ENCODE results near the gene PPP2R2C.

Gene PPP2R2C

GRCh38 chr4:6347511-6348045 lies 124.8 kb downstream of the PPP2R2C start:
- no peak for DNase-seq (ENCODE audit: low read depth, low spot score)

DNA sequence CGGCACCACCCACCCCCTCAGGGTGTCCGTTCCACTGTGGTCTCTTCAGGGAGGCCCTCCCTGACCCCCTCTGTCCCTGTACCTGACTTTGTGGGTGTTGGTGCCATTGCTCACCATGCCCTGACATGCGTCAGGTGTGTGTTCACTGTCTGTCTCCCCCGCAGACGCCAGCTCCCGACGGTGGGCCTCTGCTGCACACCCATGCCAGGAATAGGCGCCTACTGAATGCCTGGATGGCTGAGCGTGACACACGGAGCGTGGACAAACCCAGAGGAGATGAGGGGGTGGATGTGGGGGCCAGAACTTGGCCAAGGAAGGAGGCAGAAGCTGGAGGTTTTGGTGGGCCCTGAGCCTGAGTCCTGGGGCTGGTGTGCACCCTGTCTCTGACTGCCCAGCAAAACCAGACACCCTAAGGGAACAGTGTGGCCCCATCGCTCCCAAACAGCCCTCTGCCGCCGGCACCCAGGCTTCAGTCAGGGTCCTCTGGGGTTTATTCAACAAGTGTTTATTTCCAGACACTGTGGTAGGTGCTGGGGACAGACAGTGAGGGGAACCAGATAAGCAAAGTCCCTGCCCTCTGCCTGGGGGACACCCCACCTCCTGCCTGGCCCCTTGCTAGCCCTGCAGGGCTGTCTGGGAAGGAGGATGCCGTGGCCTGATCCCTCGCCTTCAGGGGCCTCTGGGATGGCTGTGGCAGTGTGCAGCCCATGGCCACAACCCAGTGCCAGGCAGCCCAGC lies 125.9 kb downstream of the PPP2R2C start:
- no peak for DNase-seq (ENCODE audit: low read depth, low spot score)

DNA sequence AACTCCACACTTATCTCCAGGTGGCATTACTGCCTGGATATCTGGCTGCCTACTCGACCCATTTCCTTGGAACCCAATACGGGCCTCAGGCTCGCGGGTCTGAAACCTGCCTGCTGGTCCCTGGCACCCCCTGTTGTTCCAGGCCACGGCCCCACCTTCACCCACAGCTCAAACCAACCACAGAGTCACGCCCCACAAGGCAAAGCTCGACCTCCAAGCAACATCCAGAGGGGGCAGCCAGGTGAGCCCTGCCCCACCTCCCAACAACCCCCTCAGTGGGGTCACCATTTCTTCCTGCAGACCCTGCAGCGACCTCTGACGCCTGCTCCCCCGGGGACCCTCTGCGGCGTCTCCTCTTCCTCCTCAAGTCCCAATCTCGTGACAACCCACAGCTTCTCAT lies 126.5 kb downstream of the PPP2R2C start:
- DNase-seq (ENCODE audit: low read depth, low spot score), result no peak

DNA sequence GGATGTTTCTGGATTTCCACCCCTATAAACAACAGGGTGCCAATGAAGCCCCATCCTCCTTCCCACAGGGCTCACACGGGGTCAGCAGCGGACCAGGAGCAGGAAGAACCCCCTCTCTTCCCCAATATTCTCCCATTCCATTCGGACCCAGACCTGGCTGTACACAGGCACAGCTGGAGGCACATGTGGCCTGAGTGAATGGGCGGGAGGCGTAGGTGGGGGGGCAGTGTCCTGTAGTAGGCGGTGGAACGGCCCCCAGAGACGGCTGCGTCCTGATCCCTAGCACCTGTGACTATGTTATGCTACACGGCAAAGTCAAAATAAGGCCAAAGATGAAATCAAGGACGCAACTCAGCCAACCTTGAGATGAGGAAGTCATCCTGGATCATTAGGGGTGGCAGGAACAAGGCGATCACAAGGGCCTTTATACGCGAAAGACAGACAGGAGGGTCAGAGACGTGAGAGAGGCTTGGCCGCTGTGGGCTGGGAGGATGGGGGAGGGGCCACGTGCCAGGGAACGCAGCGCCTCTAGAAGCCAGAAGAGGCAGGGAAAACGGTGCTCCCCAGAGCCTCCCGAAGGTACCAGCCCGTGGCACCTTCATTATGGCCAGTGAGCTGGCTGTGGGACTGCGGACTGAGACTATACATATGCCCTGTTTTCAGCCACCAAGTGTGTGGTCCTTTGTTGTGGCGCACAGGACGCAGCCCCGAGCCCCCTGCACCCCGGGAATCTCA lies 127.2 kb downstream of the PPP2R2C start:
- no peak for DNase-seq (ENCODE audit: low read depth, low spot score)

GRCh38 chr4:6343939-6344408 lies 128.4 kb downstream of the PPP2R2C start:
- DNase-seq (ENCODE audit: low read depth, low spot score), result no peak

DNA sequence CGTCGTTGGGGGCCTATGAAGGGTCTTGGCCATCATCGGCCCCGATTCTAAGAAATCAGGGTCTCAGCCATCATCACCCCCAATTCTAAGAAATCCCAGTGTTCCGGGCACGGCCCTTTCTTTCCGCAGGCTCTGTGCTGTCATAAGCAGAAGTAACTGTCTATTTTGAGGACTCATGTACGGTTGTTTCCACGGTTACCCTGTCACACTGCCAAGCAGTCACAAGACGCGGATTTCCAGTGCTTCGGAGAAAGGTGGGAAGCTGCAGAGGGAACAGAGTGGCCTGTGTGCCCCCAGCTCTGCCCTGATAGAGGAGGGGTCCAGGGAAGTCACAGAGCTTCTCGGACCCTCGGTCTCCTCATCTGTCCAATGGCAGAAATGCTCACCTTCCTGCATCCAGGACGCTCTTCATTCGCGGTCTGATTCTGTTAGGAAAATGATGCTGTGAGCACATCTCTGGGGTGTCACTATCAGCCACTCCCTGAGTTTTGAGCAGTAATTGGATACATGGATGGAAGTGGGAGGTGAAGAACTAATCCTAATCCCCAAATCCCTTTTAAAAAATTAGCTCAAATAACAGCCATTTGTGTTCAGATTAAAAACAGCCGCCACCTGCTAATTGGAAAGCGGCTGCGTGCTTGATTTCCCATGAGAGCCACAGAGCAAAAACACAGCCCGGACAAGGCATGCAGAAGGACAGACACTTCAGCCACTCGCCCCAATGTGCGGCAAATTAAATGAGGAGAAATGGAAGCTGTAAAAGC lies 129.7 kb downstream of the PPP2R2C start:
- DNase-seq (ENCODE audit: low read depth, low spot score), result no peak

DNA sequence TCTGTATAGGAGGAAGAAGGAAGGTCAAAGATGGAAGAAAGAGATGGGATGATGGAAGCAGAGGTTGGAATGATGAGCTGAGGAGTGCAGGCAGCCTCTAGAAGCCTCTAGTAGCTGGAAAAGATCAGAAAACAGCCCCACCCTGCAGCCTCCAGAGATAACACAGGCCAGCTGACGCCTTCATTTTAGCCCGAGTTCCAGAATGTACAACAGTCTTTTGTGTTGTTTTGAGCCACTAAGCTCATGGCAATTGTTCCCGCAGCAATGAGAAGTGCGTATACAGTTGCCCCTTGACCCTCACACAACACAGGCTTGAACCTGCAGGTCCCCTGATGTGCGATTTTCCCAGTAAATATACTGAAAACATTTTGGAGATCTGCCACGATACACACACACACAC lies 130.7 kb downstream of the PPP2R2C start:
- DNase-seq (ENCODE audit: low read depth, low spot score), result no peak

- DNase-seq (ENCODE audit: low read depth, low spot score), result no peak
Measured at GRCh38 chr4:6340446-6341015, 131.9 kb downstream of the PPP2R2C start.

GRCh38 chr4:6339818-6340445 lies 132.5 kb downstream of the PPP2R2C start:
- DNase-seq (ENCODE audit: low read depth, low spot score), result no peak

- DNase-seq (ENCODE audit: low read depth, low spot score), result no peak
Measured at GRCh38 chr4:6338951-6339817, 133.2 kb downstream of the PPP2R2C start.

DNA sequence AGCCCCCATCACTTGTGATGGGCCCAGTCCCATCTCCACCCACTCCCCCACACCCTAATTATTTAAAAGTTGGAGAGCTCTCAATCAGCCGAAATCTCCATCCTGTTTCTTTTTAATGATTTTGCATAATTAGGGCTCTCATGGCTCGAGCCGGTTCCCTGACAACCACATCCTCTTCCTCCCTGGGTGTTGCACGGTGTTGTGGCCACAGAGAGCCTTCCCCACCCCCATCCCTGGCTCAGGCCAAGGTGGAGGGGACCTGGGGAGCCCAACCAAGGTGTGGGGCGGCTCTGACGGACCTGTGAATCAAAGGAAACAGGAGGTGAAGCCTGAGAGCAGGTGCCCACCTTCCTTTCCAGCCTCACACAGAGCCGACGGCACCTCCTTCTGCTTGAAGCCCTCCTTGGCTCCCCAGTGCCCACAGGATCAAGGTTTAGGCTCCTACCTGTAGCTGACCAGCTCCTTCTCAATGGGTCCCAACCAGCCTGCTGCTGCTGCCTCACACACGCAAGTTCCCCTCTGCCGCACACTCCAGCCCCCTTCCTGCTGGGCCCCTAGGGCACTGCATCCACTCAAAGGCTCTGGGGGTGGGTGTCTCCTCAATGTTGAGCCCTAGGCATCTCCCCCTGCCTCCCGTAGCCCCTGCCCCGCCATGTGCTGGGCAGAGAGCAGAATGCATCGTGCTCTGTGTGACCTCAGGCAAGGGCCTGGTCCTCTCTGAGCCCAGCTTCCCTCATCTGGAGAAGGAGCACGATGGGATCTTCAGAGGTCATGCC lies 134.1 kb downstream of the PPP2R2C start:
- no peak for DNase-seq (ENCODE audit: low read depth, low spot score)

GRCh38 chr4:6337331-6337935 lies 135.0 kb downstream of the PPP2R2C start:
- no peak for DNase-seq (ENCODE audit: low read depth, low spot score)

DNA sequence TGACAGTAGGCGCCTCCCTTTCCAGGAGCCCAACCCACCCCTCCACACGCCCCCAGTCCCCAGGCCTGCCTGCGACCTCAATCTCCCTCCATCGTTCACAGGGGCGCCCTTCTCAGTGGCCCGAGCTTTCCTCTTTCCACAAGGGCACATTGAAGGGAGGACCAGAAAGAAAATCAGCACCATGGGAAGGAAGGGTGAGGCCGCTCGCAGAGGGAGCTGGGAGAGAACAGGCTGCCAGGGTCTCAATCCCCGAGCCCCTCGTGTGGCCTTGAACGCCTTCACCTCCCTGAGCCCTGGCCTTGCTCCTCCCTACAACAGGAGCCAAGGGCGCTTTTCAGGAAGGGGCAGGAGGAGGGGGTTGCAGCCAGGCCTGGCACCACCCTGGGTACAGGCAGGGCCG lies 136.2 kb downstream of the PPP2R2C start:
- DNase-seq (ENCODE audit: low read depth, low spot score), result no peak

DNA sequence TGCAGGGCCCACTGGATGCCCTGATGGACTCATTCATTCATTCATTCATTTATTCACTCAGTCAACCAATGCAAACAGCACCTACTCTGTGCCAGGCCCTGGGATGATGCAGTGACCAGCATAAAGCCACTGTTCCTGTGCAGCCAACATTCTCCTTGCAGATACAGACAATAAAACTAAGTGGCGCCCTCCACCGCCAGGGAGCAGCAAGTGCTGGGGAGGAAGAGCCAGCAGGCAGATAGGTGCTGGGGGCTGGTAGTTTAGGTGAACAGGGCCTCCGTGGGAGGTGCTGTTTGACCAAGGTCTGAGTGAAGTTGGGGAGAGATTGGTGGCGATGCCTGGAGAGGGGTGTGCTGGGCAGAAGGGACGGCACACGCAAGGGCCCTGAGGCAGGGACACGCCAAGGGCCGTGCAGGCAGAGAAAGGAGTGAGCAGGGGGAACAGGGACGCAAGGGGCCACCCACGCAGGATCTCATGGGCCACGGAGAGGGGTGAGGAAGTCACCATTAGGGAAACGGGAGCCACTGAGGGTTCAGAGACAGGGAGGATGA lies 137.3 kb downstream of the PPP2R2C start:
- no peak for DNase-seq (ENCODE audit: low read depth, low spot score)

- DNase-seq (ENCODE audit: low read depth, low spot score), result no peak
Measured at GRCh38 chr4:6334203-6334887, 138.1 kb downstream of the PPP2R2C start.

GRCh38 chr4:6333301-6334202 lies 138.9 kb downstream of the PPP2R2C start:
- DNase-seq (ENCODE audit: low read depth, low spot score), result no peak

- DNase-seq (ENCODE audit: low read depth, low spot score), result no peak
Measured at GRCh38 chr4:6332669-6333050, 139.8 kb downstream of the PPP2R2C start.

All from iPS DF 19.7 (cell line).